Activated CD4-positive, CD25-positive, alpha-beta regulatory T cell treated with anti-CD3 and anti-CD28 coated beads, Interleukin-2, amount 50 U/mL, for 72 hours (primary cell): Measurements from ENCODE around the gene C1QA.

Experiments used
- DNase-seq: peaks from one replicate; pipeline ENCODE4 v3.0.0; 2021

Gene C1QA, protein sequence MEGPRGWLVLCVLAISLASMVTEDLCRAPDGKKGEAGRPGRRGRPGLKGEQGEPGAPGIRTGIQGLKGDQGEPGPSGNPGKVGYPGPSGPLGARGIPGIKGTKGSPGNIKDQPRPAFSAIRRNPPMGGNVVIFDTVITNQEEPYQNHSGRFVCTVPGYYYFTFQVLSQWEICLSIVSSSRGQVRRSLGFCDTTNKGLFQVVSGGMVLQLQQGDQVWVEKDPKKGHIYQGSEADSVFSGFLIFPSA

DNA sequence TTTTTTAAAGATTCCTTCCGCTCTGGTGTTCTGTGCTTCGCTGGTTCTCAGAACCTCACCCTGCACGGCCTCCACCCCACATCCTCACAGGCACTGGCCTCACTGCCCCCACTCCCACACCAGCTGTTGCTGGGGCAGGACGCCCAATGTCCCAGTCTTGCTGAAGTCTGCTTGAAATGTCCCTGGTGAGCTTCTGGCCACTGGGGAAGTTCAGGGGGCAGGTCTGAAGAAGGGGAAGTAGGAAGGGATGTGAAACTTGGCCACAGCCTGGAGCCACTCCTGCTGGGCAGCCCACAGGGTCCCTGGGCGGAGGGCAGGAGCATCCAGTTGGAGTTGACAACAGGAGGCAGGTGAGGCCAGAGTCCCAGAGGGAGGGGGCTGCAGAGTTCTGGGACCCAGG, at the start of gene C1QA:
Gene C1QA, plus strand, starts transcription at position 276 of the 400 bp plus-strand sequence. CDS start 989 bp downstream, outside the sequence.
- no peak for DNase-seq

DNA sequence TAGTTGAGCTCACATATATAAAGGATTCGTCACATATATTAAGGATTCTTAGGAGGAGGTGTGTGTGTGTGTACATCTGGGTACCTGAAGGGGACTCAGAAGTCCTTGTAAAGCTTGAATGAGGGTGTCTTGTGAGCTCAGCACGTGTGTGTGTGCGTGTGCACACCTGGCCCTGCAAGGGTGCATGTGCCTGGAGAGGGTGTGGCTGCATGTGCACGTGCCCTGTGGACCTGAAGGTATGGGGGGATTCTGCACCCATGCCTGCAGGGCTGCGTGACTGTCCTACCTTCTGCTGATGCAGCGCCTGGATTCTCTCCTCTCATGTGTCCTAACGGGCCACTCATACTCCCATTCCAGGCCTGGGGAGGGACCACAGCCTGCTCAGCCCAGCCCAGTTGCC, 49.2 kb upstream of the C1QA start:
- DNase-seq = no peak

DNA sequence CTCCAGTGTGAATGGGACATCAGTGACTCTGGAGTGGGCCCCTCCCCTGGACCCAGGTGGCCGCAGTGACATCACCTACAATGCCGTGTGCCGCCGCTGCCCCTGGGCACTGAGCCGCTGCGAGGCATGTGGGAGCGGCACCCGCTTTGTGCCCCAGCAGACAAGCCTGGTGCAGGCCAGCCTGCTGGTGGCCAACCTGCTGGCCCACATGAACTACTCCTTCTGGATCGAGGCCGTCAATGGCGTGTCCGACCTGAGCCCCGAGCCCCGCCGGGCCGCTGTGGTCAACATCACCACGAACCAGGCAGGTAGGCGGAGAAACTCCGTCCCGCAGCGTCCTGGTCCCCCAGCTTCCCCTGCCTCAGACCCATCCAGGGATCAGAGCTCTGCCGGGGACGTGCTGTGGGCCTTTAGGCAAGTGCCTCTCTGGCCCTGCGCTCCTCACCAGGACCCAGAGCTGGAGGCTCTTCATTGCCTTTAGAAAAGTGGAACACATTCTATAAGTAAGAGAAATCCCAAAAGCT, 47.5 kb upstream of the C1QA start:
- no peak for DNase-seq

DNA sequence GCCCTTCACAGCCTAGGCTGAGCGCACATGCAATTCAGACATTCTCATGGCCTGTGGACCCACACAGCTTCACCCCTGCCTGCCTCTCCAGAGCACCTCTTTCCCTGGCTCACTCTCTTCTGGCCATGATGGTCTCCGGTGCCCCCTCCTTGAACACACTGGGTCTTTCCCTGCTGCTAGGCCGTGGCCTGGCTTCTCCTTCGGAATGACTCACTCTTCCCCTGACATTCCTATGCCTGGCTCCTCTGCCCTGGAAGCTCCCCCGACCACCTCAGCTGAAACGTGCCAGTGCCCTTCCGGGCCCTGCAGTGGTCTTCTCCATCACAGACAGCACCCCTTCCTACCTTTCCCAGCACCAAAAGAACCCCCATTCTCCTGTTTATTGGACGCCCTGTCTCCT, 44.9 kb upstream of the C1QA start:
- DNase-seq = no peak

DNA sequence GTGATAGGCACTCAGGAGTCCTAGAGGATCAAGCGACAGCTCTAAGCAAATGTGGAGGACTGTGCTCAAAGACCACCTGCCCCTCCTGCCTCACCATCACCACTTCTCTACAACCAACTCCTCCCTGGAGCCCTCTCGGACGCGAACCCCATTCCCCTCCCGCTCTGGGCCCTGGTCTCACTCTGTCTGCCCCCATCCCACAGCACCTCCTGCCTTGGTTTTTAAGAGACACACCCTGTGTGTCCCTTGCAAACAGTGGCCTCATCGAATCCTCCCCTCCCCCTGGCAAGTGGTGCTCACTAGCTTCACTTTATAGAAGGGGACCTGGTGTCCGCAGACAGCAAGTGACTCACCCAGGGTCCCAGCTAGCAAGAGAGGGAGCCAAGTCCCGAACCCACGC, 44.4 kb upstream of the C1QA start:
- DNase-seq = no peak

DNA sequence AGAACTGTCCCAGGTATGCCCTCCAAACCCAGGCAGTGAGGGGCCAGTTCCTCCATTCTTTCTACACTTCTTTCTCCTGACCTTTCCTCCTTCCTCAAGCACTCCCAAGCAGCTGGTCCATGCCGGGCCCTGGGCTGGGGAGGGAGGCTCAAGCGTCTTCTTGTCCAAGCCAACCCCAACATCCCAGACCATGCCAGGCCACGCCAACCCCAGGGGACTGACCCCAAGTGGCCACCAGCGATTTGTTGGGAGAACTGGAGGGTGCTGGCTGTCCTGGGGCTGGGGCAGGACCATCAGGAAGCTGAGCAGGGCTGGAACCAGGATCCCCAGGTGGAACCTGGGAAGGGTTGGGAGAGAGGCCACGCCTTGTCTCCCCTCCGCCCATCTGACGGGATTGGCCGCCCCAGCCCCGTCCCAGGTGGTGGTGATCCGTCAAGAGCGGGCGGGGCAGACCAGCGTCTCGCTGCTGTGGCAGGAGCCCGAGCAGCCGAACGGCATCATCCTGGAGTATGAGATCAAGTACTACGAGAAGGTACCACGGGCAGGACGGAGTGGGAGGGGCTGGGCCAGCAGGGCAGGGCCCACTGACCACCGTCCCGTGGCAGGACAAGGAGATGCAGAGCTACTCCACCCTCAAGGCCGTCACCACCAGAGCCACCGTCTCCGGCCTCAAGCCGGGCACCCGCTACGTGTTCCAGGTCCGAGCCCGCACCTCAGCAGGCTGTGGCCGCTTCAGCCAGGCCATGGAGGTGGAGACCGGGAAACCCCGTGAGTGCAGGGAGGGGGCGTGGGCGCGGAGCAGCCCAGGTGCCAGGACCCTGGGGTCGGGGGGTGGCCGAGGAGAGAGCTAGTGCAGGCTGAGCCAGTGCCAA, 43.3 kb upstream of the C1QA start:
- DNase-seq = no peak

DNA sequence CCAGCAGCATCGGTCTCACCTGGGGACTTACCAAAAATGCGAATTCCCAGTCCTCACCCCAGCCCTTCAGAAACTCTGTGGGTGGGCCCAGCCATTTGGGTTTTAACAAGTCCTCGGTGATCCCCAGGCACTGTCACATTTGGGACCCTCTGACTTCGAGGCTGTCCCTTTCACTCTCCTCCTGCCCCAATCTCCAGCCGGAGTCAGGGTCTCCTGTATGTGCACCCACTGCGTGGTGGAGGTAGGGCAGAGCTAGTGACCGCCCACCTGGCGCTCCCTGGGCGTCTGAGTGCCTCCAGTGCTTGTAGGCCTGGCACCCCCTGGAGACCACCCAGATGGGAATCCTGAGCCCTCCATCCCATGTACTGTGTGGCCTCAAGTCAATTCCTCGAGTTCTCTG, 42.0 kb upstream of the C1QA start:
- DNase-seq = no peak

DNA sequence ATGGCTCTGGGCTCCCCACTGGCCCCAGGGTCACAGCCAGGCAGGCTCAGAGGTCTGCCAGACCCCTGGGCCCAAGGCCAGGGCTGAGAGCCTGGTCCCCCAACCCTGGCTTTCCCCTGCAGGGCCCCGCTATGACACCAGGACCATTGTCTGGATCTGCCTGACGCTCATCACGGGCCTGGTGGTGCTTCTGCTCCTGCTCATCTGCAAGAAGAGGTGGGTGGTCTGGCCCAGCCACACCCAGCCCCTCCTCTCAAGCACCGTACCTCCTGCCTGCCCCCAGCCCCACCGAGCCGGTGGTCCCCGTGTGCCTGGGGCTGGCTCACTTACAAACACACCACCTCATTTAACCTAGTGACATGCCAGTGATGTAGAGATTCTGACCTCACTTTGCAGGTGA, 41.3 kb upstream of the C1QA start:
- no peak for DNase-seq

DNA sequence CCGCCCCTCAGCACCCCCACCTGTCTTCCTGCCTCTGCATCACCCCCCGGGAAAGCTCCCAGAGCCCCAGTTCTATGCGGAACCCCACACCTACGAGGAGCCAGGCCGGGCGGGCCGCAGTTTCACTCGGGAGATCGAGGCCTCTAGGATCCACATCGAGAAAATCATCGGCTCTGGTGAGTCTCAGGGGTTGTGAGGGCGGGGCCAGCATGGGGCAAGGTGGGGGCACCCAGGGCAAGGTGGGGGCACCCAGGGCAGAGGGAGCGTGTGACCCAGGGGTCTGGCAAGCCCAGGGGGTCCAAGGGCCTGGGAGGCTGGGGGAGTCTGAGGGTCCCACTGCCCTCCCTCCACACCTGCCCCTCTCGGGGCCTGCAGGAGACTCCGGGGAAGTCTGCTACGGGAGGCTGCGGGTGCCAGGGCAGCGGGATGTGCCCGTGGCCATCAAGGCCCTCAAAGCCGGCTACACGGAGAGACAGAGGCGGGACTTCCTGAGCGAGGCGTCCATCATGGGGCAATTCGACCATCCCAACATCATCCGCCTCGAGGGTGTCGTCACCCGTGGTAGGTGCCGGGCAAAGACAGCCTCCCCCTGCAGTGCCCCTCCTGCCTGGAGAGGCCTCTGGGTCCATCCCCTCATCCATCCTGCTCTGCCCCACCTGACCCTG, 39.0 kb upstream of the C1QA start:
- DNase-seq = no peak

DNA sequence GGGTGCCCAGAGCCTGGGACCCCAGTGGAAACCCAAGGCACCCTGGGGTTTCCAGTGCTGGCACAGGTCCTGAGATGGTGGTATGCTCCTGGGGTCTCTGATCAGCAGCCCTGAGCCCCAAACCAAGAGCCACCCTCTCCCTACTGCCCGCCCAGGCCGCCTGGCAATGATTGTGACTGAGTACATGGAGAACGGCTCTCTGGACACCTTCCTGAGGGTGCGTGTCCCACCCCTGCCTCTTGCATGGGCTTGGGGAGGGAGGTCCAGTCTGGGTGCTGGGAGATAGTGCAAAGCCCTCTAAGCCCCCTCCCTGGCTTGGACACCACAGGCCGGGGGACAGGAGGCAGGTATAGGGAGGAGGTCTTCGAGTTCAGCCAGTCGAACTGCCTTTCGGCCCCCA, 38.4 kb upstream of the C1QA start:
- DNase-seq = no peak

DNA sequence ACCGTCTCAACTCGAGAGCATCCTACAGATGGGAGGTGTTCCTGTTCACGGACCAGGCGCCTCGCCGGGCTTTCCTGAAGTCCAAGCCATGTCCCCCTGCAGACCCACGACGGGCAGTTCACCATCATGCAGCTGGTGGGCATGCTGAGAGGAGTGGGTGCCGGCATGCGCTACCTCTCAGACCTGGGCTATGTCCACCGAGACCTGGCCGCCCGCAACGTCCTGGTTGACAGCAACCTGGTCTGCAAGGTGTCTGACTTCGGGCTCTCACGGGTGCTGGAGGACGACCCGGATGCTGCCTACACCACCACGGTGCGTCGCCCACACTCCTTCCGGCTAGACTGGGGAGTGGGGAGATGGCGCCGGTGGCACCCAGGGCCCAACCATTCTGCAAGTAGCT, 37.7 kb upstream of the C1QA start:
- DNase-seq = no peak

DNA sequence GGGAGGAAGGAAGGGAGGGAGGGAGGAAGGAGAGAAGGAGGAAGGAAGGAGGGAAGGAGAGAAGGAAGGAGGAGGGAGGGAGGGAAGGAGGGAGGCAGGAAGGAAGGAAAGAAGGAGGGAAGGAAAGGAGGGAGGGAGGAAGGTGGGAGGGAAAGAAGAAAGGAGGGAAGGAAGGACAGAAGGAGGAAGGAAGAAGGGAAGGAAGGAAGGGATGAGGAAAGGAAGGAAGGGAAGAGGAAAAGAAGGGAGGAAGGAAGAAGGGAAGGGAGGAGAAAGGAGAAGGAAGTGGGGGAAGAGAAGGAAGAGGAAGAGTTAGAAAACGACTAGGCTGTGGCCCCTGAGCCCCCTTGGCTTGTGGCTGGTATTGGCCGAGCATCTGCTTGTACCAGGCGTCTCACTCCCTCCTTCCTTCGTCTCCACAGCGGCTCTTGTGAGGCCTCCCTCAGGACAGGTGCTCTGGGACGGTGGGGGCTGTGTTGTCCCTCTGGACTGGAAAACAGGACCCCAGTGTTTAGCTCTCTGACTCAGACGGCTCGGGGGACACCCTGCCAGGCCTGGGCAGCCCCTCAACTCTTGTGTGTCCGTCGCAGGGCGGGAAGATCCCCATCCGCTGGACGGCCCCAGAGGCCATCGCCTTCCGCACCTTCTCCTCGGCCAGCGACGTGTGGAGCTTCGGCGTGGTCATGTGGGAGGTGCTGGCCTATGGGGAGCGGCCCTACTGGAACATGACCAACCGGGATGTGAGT, 36.2 kb upstream of the C1QA start:
- no peak for DNase-seq

DNA sequence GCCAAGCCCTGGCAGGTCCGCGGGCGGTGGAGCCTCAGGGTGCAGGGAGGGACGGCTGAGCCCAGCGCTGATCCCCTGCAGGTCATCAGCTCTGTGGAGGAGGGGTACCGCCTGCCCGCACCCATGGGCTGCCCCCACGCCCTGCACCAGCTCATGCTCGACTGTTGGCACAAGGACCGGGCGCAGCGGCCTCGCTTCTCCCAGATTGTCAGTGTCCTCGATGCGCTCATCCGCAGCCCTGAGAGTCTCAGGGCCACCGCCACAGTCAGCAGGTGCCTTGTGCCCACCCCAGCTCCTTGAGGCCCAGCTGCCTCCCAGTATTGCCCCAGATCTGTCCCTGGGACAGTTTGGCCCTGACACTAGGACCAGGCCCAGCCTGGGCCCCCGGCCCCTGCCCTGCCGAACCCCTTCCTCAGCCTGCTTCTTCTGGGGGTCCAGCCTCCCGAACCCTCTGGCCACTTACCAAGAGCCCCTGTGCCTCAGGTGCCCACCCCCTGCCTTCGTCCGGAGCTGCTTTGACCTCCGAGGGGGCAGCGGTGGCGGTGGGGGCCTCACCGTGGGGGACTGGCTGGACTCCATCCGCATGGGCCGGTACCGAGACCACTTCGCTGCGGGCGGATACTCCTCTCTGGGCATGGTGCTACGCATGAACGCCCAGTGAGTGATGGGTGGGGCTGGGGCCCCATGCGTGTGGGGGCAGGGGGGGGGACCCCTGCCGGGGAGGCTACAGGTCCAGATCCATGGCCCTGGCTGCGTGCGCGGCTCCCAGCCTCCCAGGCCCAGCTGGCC, 35.4 kb upstream of the C1QA start:
- DNase-seq = no peak

DNA sequence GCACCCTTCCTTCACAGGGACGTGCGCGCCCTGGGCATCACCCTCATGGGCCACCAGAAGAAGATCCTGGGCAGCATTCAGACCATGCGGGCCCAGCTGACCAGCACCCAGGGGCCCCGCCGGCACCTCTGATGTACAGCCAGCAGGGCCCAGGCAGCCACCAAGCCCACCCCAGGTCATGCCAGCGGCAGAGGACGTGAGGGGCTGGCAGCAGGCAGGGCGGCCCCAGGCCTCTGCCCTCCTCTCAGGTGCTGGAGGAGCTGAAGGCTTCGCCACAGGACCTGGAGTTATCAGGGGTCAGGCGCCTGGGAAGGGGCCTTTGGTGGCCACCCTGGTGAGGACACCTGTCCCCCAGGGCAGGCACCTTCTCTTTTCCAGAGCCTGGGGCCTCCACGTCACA, 34.8 kb upstream of the C1QA start:
- no peak for DNase-seq

DNA sequence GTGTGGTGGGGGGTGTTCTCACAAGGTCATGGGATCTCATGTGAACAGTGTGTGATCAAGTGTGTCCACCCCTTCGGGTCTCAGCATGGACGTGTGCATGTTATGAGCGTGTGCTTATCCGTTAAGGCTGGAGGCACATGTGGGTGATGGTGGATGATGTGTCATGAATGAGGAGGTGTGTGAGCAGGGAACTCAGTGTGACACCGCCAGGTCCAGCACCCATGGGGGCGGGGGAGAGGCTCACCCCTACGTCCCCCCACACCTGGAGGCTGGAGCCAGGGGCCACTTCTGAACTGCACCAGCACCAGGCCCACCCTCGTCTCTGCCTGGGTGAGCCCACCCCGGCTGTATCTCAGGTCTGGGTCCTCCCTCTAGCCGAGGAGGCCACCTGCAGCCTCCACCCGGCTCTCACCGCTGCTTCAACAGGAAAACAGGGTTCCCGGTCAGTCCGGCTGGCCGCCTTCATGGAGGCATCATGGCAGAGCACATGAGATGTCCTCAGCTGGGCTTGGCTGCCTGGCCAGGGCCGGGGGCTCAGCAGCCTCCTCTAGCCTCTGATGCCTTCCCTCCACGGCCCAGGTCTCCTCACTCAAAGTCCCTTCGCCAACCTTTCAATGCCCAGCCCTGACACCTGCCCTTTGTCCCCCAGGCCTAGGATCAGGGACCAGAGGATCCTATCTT, 34.2 kb upstream of the C1QA start:
- no peak for DNase-seq

DNA sequence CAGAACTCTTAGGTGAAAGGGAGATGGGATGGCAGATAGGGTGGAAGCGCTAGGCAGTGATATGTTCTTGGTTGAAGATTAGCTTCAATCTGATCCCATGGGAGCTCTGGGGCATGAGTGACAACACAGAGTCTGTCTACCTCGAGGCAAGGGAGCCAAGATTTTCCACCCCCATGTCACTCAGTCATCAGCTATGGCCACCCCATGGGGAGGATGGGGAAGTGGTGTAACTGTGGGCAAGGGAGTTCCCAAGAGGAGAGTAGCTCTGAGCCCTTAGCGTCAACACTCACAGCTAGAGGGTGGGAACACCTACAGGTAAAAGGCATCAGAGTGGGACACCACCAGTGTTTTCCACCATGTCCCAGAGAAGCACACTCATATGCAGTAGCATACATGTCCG, 30.3 kb upstream of the C1QA start:
- no peak for DNase-seq

DNA sequence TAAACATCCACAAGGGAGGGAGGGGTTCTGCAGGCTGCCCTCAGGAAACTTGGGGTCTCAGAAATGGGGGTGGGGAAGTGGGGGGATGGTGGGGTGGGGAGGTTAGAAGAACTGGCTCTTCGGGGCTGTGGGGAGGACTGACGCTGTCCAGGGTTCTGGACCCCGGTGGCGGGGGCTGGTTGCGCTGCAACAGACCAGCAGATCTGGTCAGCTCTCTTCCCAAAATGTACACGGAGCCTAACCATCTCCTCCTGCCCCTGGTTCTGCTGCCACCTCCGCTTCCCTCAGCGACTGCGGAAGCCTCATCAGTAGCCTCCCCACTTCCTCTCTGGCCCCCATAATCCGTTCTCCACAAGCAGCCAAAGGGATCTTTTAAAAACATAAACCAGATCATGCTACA, 29.3 kb upstream of the C1QA start:
- no peak for DNase-seq

DNA sequence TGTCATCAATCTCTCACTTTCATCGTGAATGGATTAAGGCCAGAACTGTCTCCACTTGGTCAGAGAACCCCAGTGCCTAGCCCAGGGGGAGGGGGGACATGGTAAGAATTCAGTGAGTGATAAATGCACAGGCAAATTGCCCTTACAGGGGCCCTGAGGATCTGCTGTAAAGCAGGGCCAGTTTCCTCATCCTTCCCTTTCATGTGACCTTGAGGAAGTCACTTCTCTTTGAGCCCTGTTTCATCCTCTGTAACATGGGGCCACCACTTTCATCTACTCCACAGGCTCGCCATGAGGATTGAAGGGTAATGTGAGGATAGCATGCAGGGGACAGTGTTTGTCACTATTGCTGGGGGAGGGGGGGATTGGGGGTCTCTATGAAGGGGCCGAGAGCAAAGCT, 28.1 kb upstream of the C1QA start:
- no peak for DNase-seq

DNA sequence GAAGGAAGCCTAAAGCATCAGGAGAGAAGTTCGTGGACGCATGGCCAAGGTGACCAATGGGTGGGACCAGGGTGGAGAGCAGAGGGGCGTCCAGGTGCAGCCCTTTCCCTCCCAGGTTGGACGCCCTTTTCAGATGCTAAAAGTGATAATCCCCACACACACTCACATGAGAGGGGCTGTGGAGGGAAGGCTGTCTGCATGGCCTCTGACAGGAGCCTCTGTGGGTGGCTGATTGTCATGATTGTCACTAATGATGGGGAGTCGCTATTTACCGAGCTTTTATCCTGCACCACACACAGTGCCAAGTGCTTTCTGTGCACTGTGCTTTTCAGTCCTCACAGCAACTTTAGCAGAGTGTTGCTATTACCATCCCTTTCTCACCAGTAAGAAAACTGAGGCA, 27.1 kb upstream of the C1QA start:
- DNase-seq = no peak

DNA sequence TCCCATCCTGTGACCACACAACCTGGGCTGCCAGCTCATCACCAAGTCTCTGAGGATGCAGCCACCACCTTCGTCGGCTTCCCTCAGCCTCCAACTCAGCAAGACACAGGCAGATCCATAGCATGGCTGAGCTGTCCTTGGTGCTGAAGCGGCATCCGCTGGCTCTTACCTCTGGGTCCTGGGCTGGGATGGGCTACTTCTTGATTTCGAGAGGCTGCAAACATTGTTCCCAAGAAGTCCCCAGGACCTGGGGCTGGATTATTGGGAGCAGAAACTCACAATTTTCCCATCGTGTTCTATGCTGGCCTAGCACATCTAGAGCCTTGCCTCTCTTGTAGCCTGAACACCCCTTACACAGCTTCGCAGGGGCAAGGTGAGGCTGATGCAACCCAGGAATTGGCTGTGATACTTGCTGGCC, 24.9 kb upstream of the C1QA start:
- DNase-seq = no peak
